Stimulated activated CD8-positive, alpha-beta memory T cell treated with anti-CD3 and anti-CD28 coated beads, Interleukin-7, amount 100 ng/mL, for 4 hours (primary cell): ENCODE measurements around the gene FSTL1.

Source experiments
- DNase-seq, 2 donors: peaks; one replicate each; pipeline ENCODE4 v3.0.0-alpha.2; 2020; ENCODE audit warnings: low read depth in 2 of 2

FSTL1 gene

GRCh38 chr3:120468635-120469295, 18.0 kb upstream of the FSTL1 start:
- DNase-seq: no peak

GRCh38 chr3:120462409-120462959, 11.7 kb upstream of the FSTL1 start:
- DNase-seq: no peak

GRCh38 chr3:120461416-120461815, 10.6 kb upstream of the FSTL1 start:
- no peak for DNase-seq

- DNase-seq: no peak
These were observed 10.1 kb upstream of the FSTL1 start for GRCh38 chr3:120460862-120461261.

GRCh38 chr3:120460181-120460790, 9.5 kb upstream of the FSTL1 start:
- no peak for DNase-seq

GRCh38 chr3:120459196-120459595, 8.4 kb upstream of the FSTL1 start:
- no peak for DNase-seq

GRCh38 chr3:120457827-120458226, 7.0 kb upstream of the FSTL1 start:
- DNase-seq: no peak

- no peak for DNase-seq
These were observed 3.4 kb upstream of the FSTL1 start for GRCh38 chr3:120454076-120454689.

GRCh38 chr3:120452816-120453215, 2.0 kb upstream of the FSTL1 start:
- DNase-seq: no peak

GRCh38 chr3:120451806-120452205, 1.0 kb upstream of the FSTL1 start:
- no peak for DNase-seq

GRCh38 chr3:120451272-120451761, 525 bp upstream of the FSTL1 start:
- no peak for DNase-seq

GRCh38 chr3:120449701-120450599, 842 bp downstream of the FSTL1 start:
- no peak for DNase-seq

GRCh38 chr3:120449251-120449650, 1.5 kb downstream of the FSTL1 start:
- no peak for DNase-seq

GRCh38 chr3:120448756-120449155, 2.0 kb downstream of the FSTL1 start:
- no peak for DNase-seq

GRCh38 chr3:120446891-120447668, 3.7 kb downstream of the FSTL1 start:
- DNase-seq: no peak

GRCh38 chr3:120445654-120446053, 5.1 kb downstream of the FSTL1 start:
- DNase-seq: no peak

GRCh38 chr3:120443626-120444123, 7.1 kb downstream of the FSTL1 start:
- no peak for DNase-seq

GRCh38 chr3:120442975-120443517, 7.7 kb downstream of the FSTL1 start:
- DNase-seq: no peak

- DNase-seq: no peak
These were observed 9.0 kb downstream of the FSTL1 start for GRCh38 chr3:120441776-120442175.

GRCh38 chr3:120440762-120441161, 10.0 kb downstream of the FSTL1 start:
- no peak for DNase-seq
